ENCODE results near the gene PDGFC. TPM values are rescaled to one million over a fixed set of nuclear protein-coding genes. Genes with fewer than 3 reads are reported as not detected.
"Not testable (repeated sequence)": the region's sequence is repeated elsewhere in the genome, so short reads cannot be mapped to it uniquely, and the experiment has no call there.

Gene PDGFC
- total and polyA plus RNA-seq, 5 experiments from 2014 or later = not detected

DNA sequence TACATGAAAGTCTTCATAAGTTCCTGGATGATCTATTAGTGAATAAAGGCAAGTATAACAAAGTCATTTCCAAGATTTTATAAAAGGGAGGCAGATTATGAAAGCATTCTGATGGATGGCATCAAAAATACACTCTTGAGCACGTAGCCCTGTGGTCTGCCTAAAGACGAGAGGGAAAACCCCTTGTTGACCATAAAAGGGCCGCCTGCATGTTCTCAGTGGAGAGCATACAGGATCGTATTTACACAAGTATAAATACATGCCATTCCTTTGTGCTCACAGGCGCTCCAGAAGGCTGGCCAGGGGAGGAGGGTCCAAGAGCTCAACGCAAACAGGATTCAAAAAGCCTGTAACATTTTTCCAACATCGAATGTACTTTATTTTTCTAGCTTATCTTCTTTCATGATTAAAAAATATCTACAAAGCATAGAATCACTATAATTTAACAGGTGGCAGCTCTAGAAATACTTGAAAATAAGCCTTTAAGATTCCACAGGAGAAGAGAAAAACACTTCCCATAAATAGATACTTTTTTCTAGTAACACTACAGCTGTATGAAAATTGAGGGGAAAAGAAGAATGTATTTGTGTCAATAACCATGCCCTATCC lies 29.6 kb downstream of the PDGFC start:
- no peaks in the 10 kb centered on the region for H3K36me3 Mint-ChIP-seq

DNA sequence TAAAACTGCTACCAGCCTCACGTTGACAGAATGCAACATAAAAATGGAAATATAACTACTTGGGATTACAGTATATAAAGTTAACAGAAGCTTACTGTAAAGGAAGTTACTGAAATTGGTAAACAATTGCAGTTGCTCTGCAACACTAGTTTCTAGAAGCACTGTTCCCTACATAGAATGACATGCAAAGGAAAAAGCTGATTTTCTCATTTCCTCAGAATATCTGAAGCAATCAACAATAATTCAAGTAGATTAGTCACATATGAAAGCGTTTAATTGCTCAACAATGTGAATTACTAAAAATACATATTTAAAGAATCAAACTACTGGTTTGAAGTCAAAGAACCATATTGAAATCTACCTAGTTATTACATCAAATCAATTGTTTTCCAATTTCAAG lies 31.8 kb downstream of the PDGFC start:
- Mint-ChIP-seq H3K36me3 (no peaks in the 10 kb centered on the region), H3K4me1 (no peaks in the 10 kb centered on the region), H3K9me3 (no peaks in the 10 kb centered on the region), H3K27ac (no peak overlapping the region), H3K4me3 (no peak overlapping the region), H3K27me3 (no peaks in the 10 kb centered on the region)
- no peak for ATAC-seq
- no peak for DNase-seq
- POLR2A ChIA-PET = no interaction called here

More for the DNA sequence above, 29.6 kb downstream of the PDGFC start:
- no peak for DNase-seq
- Mint-ChIP-seq H3K4me3 (no peak overlapping the region), H3K27ac (no peak overlapping the region), H3K27me3 (peaks cover 0 to 1% (median 0%) of the 10 kb centered on the region in 5 donors), H3K4me1 (no peaks in the 10 kb centered on the region), H3K9me3 (no peaks in the 10 kb centered on the region)
- POLR2A ChIA-PET = no interaction called here
- no peak for ATAC-seq

DNA sequence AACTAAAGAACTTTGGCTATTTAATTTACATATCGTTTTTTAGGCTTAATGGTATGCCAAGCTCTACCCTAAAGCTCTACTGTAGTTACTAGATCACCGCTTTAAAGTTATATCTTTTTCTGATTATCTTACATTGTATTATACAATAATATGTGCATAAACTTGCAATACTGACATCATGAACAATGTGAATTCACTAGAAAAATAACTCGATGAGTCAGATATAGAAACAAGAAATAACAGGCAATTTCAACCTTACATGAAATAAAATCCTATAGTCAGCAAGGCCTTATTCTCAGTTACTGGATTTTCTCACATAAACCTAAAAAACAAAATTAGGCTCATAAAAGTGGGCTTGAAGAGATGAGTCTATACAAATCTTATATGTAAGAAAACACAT lies 32.5 kb downstream of the PDGFC start:
- Mint-ChIP-seq H3K36me3 (no peaks in the 10 kb centered on the region), H3K27ac (no peak overlapping the region), H3K4me3 (no peak overlapping the region), H3K27me3 (no peaks in the 10 kb centered on the region), H3K9me3 (no peaks in the 10 kb centered on the region), H3K4me1 (no peaks in the 10 kb centered on the region)
- POLR2A ChIA-PET = no interaction called here
- no peak for DNase-seq
- ATAC-seq = no peak

DNA sequence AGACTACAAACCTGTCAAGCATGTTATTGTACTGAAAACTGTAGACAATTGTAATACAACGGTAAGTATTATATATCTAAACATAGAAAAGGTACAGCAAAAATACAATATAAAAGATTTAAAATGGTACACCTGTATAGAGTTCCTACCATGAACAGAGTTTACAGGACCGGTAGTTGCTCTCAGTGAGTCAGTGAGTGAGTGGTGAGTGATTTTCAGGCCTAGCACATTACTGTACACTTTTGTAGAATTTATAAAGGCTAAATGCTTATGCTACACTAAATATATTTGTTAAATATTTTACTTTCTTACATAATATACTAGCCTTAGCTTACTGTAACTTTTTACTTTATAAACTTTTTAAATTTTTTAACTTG lies 37.4 kb downstream of the PDGFC start:
- Mint-ChIP-seq H3K4me1 (no peaks in the 10 kb centered on the region), H3K27ac (no peak overlapping the region), H3K4me3 (no peak overlapping the region), H3K9me3 (peaks cover 0 to 3% (median 0%) of the 10 kb centered on the region in 9 donors), H3K36me3 (no peaks in the 10 kb centered on the region), H3K27me3 (peaks cover 0 to 4% (median 0%) of the 10 kb centered on the region in 5 donors)
- POLR2A ChIA-PET = no interaction called here
- DNase-seq (no peak), ATAC-seq (no peak)

DNA sequence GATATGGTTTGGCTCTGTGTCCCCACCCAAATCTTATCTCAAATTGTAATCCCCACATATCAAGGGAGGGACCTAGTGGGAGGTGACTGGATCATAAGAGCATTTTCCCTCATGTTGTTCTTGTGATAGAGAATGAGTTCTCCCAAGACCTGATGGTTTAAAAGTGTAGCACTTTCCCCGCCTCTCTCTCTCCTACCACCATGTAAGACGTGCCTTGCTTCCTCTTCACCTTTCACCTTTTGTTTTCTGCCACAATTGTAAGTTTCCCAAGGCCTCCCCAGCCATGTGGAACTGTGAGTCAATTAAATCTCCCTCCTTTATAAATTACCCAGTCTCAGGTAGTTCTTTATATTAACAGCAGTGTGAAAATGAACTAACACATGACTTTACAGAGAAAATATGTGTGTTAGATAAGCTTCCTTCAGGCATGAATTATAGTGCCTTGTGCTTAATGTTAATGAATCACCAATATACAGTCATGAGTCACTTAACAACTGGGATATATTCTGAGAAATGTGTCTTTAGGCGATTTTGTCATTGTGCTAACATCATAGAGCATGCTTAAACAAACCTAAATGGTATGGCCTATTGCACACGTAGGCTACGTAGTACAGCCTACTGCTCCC lies 37.9 kb downstream of the PDGFC start:
- POLR2A ChIA-PET = no interaction called here

DNA sequence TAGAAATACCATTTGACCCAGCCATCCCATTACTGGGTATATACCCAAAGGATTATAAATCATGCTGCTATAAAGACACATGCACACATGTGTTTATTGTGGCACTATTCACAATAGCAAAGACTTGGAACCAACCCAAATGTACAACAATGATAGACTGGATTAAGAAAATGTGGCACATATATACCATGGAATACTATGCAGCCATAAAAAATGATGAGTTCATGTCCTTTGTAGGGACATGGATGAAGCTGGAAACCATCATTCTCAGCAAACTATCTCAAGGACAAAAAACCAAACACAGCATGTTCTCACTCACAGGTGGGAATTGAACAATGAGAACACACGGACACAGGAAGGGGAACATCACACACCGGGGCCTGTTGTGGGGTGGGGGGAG lies 39.2 kb downstream of the PDGFC start:
- H3K4me3 Mint-ChIP-seq, POLR2A ChIA-PET, ATAC-seq: not testable (repeated sequence)

More for the DNA sequence above, 37.9 kb downstream of the PDGFC start:
- peaks cover 0 to 4% (median 0%) of the 10 kb centered on the region in 5 donors for H3K27me3 Mint-ChIP-seq
- DNase-seq (no peak), ATAC-seq (no peak)
- H3K36me3 Mint-ChIP-seq = no peaks in the 10 kb centered on the region
- H3K27ac Mint-ChIP-seq = no peak overlapping the region
- H3K4me1 Mint-ChIP-seq = no peaks in the 10 kb centered on the region
- H3K9me3 Mint-ChIP-seq = peaks cover 0 to 3% (median 0%) of the 10 kb centered on the region in 9 donors
- no peak overlapping the region for H3K4me3 Mint-ChIP-seq

DNA sequence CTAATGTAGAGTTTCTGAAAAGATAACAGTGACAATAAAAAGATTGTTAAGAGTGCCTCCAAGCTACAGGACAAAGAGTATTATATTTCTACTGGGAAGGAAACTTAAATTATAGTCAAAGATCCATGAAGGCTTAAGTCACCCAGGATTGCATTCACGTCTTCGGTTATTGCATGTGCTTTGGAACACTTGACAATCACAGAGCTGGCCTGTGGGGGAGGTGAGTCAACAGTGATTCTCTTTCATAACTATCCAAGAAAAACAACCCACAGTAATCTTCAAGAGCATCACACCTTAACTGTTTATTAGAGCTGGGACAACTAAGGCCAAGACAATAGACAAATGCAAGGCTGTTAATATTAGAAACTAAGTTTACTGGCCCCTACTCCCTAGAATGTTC lies 40.3 kb downstream of the PDGFC start:
- Mint-ChIP-seq H3K9me3 (peaks cover 0 to 9% (median 0%) of the 10 kb centered on the region in 9 donors), H3K36me3 (no peaks in the 10 kb centered on the region), H3K4me3 (no peak overlapping the region), H3K4me1 (no peaks in the 10 kb centered on the region), H3K27ac (no peak overlapping the region), H3K27me3 (peaks cover 0 to 4% (median 0%) of the 10 kb centered on the region in 5 donors)
- POLR2A ChIA-PET = no interaction called here
- DNase-seq (no peak), ATAC-seq (no peak)

More for the DNA sequence above, 39.2 kb downstream of the PDGFC start:
- not testable (repeated sequence) for DNase-seq, H3K9me3 Mint-ChIP-seq, H3K27me3 Mint-ChIP-seq, H3K4me1 Mint-ChIP-seq, H3K36me3 Mint-ChIP-seq, H3K27ac Mint-ChIP-seq

DNA sequence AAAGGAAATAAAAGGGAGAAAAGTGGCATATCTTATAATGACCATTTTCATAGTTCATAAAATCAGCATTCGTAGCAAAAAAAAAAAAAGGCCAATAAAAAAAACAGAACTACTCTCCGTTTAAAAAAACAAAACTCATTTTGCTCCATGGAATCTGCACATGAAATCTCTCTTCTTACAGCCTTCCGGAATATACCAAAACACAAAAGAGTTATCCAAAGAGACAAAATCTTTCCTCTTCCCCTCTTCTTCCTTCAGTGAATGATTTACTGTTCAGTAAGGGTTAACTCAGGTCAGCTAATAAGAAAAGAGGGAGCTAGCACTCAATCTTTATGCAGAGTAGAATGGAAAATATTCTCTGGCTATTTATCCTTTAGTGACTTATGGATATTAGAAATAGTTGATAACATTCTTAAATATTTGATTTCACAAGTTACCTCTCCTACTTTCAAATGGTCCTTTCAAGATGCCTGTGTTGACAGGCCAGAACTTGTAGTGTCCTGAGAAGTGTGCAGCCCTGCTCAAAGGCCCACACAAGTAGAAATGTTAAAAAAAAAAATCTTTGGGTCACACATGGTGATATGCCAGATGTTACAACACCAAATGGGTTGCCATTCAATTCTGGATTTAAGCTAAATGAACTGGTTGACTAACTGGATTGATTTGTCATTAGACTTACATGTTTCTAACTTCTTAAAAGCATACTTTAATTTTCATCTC lies 42.1 kb downstream of the PDGFC start:
- ATAC-seq = no peak

DNA sequence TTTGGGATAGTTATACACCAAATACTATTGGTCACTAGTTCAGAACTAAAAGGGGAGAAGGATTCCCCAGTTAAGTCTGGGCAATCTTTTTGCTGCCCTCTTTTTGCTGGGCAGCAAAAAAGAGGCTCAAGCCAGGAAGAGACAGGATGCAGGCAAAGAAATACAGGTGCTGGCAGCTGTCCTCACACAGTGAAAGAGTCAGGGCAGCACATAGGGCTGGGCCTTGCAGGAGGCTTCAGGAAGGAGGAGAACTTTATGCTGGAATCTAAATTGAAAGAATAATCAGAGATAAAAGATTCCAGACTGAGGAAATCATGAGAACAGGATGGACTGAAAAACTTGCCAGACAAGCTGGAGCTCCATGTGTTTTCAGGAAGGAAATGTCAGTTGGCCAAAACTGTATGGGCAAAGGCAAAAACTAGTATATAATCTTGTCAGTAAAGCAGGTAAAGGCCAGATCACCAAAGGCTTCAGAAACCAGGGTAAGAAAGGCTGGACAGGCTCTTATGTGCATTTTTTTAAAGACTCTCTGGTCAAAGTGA lies 46.8 kb downstream of the PDGFC start:
- Mint-ChIP-seq H3K9me3 (peaks cover 0 to 20% (median 7%) of the 10 kb centered on the region in 9 donors), H3K36me3 (no peaks in the 10 kb centered on the region), H3K27me3 (peaks cover 0 to 6% (median 0%) of the 10 kb centered on the region in 5 donors), H3K27ac (no peak overlapping the region), H3K4me1 (no peaks in the 10 kb centered on the region), H3K4me3 (no peak overlapping the region)
- ATAC-seq = no peak
- POLR2A ChIA-PET = no interaction called here
- DNase-seq = no peak

More for the DNA sequence above, 42.1 kb downstream of the PDGFC start:
- H3K4me3 Mint-ChIP-seq = no peak overlapping the region
- H3K9me3 Mint-ChIP-seq = peaks cover 0 to 15% (median 3%) of the 10 kb centered on the region in 9 donors
- no peak overlapping the region for H3K27ac Mint-ChIP-seq
- DNase-seq = no peak
- peaks cover 0 to 7% (median 0%) of the 10 kb centered on the region in 5 donors for H3K27me3 Mint-ChIP-seq
- POLR2A ChIA-PET = no interaction called here
- no peaks in the 10 kb centered on the region for H3K36me3 Mint-ChIP-seq
- H3K4me1 Mint-ChIP-seq = no peaks in the 10 kb centered on the region

DNA sequence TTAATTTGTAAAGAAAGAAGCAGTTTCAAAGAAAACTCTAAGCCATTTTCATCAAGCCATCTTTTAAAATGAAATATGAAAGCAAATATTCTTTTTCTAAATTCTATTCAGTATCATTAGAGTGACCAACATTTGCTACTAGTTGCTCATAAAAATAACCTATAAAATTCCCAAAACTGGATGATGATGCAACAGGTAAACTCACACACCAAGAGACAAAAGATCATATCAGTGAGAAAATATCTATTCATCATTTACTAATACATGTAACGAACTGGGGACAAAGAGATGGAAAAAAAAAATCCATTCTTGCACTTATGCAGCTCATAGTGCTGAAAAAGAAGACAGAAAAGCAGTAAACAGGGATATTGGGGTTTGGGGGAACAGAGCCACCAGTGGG lies 48.1 kb downstream of the PDGFC start:
- no peaks in the 10 kb centered on the region for H3K36me3 Mint-ChIP-seq
- H3K27ac Mint-ChIP-seq = no peak overlapping the region
- POLR2A ChIA-PET = no interaction called here
- DNase-seq = no peak
- H3K4me3 Mint-ChIP-seq = no peak overlapping the region
- no peak for ATAC-seq
- H3K9me3 Mint-ChIP-seq = peaks cover 0 to 20% (median 7%) of the 10 kb centered on the region in 9 donors
- peaks cover 0 to 6% (median 0%) of the 10 kb centered on the region in 5 donors for H3K27me3 Mint-ChIP-seq
- H3K4me1 Mint-ChIP-seq = no peaks in the 10 kb centered on the region

DNA sequence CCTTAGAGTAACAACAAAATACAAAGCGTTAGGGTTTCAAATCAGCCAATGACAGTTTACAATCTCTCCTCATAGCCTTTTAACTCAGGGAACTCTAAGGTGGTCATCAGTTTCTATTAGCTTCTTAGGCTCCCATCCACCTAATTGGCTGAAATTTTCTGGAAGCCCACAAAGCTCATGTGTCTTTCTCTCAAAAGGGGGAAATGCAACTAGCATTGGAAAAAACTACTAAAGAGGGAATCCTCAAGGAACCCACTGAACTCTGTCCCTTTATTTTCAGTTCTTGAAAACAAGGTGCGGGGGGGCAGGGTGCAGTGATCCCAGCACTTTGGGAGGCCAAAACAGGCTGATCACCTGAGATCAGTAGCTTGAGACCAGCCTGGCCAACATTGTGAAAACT lies 56.4 kb downstream of the PDGFC start:
- H3K36me3 Mint-ChIP-seq = no peaks in the 10 kb centered on the region
- peaks cover 0 to 3% (median 0%) of the 10 kb centered on the region in 5 donors for H3K27me3 Mint-ChIP-seq
- no peak overlapping the region for H3K4me3 Mint-ChIP-seq
- POLR2A ChIA-PET = no interaction called here
- ATAC-seq = no peak
- DNase-seq = no peak
- H3K27ac Mint-ChIP-seq = no peak overlapping the region
- no peaks in the 10 kb centered on the region for H3K4me1 Mint-ChIP-seq
- peaks cover 0 to 12% (median 0%) of the 10 kb centered on the region in 9 donors for H3K9me3 Mint-ChIP-seq

DNA sequence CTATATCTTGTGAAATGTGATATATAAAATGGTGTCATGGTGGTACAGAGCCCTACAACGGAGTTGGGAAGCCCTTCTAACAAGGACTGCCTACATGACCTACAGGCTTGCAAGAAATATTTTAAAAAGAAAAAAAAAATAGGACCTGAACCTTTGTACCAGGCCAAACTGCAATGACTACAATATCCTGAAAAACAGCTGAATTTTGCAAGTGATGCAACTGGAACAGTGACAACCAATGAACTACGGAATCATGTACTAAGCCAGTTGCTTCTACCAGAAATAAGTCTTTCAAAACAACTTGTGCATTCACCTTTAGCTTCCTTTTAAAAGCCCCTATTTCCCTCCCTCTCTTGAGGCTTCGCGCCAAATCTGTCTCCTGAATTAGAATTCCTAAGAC lies 58.4 kb downstream of the PDGFC start:
- no peaks in the 10 kb centered on the region for H3K4me1 Mint-ChIP-seq
- no peak for ATAC-seq
- peaks cover 0 to 12% (median 0%) of the 10 kb centered on the region in 9 donors for H3K9me3 Mint-ChIP-seq
- H3K27me3 Mint-ChIP-seq = peaks cover 0 to 3% (median 0%) of the 10 kb centered on the region in 5 donors
- H3K27ac Mint-ChIP-seq = no peak overlapping the region
- H3K4me3 Mint-ChIP-seq = no peak overlapping the region
- no peak for DNase-seq
- no peaks in the 10 kb centered on the region for H3K36me3 Mint-ChIP-seq
- POLR2A ChIA-PET = no interaction called here

DNA sequence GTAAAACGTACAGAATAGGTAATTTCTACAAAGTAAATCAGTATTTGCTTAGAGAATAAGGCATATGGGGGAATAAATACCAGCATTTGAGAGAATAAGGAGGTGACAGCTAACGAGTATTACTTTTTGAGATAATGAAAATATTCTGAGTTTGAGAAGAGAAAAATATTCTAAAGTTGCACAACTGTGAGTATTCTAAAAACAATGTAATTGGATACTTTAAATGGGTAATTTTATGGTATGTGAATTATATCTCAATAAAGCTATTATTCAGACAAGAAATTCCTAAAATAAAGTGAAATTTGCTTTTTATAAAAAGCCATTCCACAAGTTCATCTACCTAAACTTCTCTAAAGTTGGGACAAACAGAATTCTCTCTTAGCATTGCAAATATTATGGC lies 62.6 kb downstream of the PDGFC start:
- peaks cover 0 to 3% (median 0%) of the 10 kb centered on the region in 5 donors for H3K27me3 Mint-ChIP-seq
- ATAC-seq (no peak), DNase-seq (no peak)
- no peak overlapping the region for H3K4me3 Mint-ChIP-seq
- POLR2A ChIA-PET = no interaction called here
- no peaks in the 10 kb centered on the region for H3K36me3 Mint-ChIP-seq
- H3K4me1 Mint-ChIP-seq = no peaks in the 10 kb centered on the region
- peaks cover 0 to 5% (median 0%) of the 10 kb centered on the region in 9 donors for H3K9me3 Mint-ChIP-seq
- H3K27ac Mint-ChIP-seq = no peak overlapping the region
